ENCODE results near the gene DLG1. TPM values are rescaled to one million over a fixed set of nuclear protein-coding genes. Genes with fewer than 3 reads are reported as not detected.

Gene DLG1
- total RNA-seq, 1 experiment from 2014 or later: 127 TPM

DNA sequence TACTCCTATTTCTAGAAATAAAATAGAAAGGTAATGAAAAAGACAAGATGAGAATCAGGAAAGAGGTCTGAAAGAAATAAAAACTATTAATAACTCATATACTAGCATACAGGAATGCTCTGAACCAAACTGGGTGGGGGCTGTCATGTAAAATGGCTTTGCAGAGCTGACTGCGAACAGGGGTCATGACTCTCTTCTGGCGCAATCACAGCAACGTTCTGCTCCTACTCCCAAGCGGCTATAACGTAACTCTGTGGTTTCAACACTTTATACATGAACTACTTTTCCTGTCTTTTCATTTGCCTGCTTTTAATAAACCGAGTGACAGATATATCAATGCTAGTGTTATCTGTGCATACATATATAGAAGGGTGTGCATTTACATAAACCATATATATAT, 116.7 kb downstream of the DLG1 start:
- TF ChIP-seq, protein P1, sequence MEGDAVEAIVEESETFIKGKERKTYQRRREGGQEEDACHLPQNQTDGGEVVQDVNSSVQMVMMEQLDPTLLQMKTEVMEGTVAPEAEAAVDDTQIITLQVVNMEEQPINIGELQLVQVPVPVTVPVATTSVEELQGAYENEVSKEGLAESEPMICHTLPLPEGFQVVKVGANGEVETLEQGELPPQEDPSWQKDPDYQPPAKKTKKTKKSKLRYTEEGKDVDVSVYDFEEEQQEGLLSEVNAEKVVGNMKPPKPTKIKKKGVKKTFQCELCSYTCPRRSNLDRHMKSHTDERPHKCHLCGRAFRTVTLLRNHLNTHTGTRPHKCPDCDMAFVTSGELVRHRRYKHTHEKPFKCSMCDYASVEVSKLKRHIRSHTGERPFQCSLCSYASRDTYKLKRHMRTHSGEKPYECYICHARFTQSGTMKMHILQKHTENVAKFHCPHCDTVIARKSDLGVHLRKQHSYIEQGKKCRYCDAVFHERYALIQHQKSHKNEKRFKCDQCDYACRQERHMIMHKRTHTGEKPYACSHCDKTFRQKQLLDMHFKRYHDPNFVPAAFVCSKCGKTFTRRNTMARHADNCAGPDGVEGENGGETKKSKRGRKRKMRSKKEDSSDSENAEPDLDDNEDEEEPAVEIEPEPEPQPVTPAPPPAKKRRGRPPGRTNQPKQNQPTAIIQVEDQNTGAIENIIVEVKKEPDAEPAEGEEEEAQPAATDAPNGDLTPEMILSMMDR (IDR thresholded peaks at IDR 0.05; ENCODE audit: unreplicated experiment): no peak
- H3K36me3 Mint-ChIP-seq (ENCODE audit: insufficient read depth, unreplicated experiment): no peaks in the 10 kb centered on the region
- no peaks in the 10 kb centered on the region for H3K27me3 Mint-ChIP-seq (ENCODE audit: unreplicated experiment)
- CTCF ChIA-PET: no interaction called here
- no peak overlapping the region for H3K27ac Mint-ChIP-seq (ENCODE audit: unreplicated experiment)
- intact Hi-C loops (cut with micrococcal nuclease; ENCODE audit: unreplicated experiment): loop anchor here (10.0 kb wide), 1 partner anchor 207 kb away; no protein-coding TSS in a partner anchor
- H3K4me1 Mint-ChIP-seq (ENCODE audit: low read depth, unreplicated experiment): peaks cover 15% of the 10 kb centered on the region
- no peak for DNase-seq
- no peaks in the 10 kb centered on the region for H3K9me3 Mint-ChIP-seq (ENCODE audit: low read depth, unreplicated experiment)
- no TSS peak for BruUV-seq (replicated peaks)
- H3K4me3 Mint-ChIP-seq (ENCODE audit: low read depth, unreplicated experiment): no peak overlapping the region

- intact Hi-C loops (cut with micrococcal nuclease; ENCODE audit: unreplicated experiment): no loop called here
- H3K36me3 Mint-ChIP-seq (ENCODE audit: insufficient read depth, unreplicated experiment): no peaks in the 10 kb centered on the region
- BruUV-seq (replicated peaks): no TSS peak
- H3K27ac Mint-ChIP-seq (ENCODE audit: unreplicated experiment): no peak overlapping the region
- TF ChIP-seq, protein P1 (IDR thresholded peaks at IDR 0.05; ENCODE audit: unreplicated experiment): no peak
- H3K27me3 Mint-ChIP-seq (ENCODE audit: unreplicated experiment): no peaks in the 10 kb centered on the region
- no peak for DNase-seq
- CTCF ChIA-PET: no interaction called here
- H3K4me1 Mint-ChIP-seq (ENCODE audit: low read depth, unreplicated experiment): peaks cover 9% of the 10 kb centered on the region
- H3K9me3 Mint-ChIP-seq (ENCODE audit: low read depth, unreplicated experiment): no peaks in the 10 kb centered on the region
- no peak overlapping the region for H3K4me3 Mint-ChIP-seq (ENCODE audit: low read depth, unreplicated experiment)
These were observed 119.4 kb downstream of the DLG1 start for GRCh38 chr3:197178998-197179397.

GRCh38 chr3:197175503-197175902, 122.9 kb downstream of the DLG1 start:
- Mint-ChIP-seq H3K27me3 (ENCODE audit: unreplicated experiment) (no peaks in the 10 kb centered on the region), H3K36me3 (ENCODE audit: insufficient read depth, unreplicated experiment) (no peaks in the 10 kb centered on the region), H3K27ac (ENCODE audit: unreplicated experiment) (no peak overlapping the region), H3K4me1 (ENCODE audit: low read depth, unreplicated experiment) (peaks cover 5% of the 10 kb centered on the region), H3K9me3 (ENCODE audit: low read depth, unreplicated experiment) (no peaks in the 10 kb centered on the region), H3K4me3 (ENCODE audit: low read depth, unreplicated experiment) (no peak overlapping the region)
- BruUV-seq (replicated peaks): no TSS peak
- intact Hi-C loops (cut with micrococcal nuclease; ENCODE audit: unreplicated experiment): no loop called here
- CTCF ChIA-PET: no interaction called here
- no peak for DNase-seq
- TF ChIP-seq, protein P1 (IDR thresholded peaks at IDR 0.05; ENCODE audit: unreplicated experiment): no peak

DNA sequence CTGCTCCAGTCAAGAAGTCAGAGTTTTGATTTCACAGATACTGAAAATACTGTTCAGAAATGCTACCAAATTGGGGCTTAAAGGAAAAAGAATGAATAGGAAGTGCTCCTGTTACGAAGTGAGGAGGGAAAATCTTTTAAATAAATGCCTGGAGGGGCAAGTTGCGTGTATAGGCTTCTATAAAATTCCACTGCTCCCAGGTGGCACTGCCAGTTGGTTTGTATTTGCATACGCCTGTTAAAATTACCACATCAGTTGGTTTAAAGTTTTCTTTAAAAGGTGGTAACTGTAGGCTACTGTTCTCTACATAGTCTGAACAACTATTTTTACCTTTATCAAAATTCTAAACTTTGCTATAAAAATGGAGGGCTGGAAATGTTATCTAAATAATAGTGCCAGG, 123.5 kb downstream of the DLG1 start:
- no peak overlapping the region for H3K4me3 Mint-ChIP-seq (ENCODE audit: low read depth, unreplicated experiment)
- intact Hi-C loops (cut with micrococcal nuclease; ENCODE audit: unreplicated experiment): no loop called here
- BruUV-seq (replicated peaks): no TSS peak
- TF ChIP-seq, protein P1 (IDR thresholded peaks at IDR 0.05; ENCODE audit: unreplicated experiment): no peak
- peaks cover 1% of the 10 kb centered on the region for H3K36me3 Mint-ChIP-seq (ENCODE audit: insufficient read depth, unreplicated experiment)
- H3K9me3 Mint-ChIP-seq (ENCODE audit: low read depth, unreplicated experiment): no peaks in the 10 kb centered on the region
- H3K27ac Mint-ChIP-seq (ENCODE audit: unreplicated experiment): no peak overlapping the region
- no peaks in the 10 kb centered on the region for H3K4me1 Mint-ChIP-seq (ENCODE audit: low read depth, unreplicated experiment)
- CTCF ChIA-PET: no interaction called here
- H3K27me3 Mint-ChIP-seq (ENCODE audit: unreplicated experiment): no peaks in the 10 kb centered on the region
- DNase-seq: no peak

Measured in Calu3 (cell line).